Suprapubic skin (tissue), 4 donors: ENCODE data around the gene GRIK3.

ENCODE experiments used
- EP300 ChIP-seq: sonication (generic); formaldehyde crosslinking; IDR thresholded peaks from one replicate; pipeline ENCODE4 v1.6.1; 2017; ENCODE audit warnings: antibody characterized with exemption
- POLR2A ChIP-seq, 2 donors: fragments of 450-650 bp; IDR thresholded peaks; one replicate each; pipeline ENCODE4 v1.6.1; 2017; ENCODE audit warnings: antibody characterized with exemption in 2 of 2, mild to moderate bottlenecking in 2 of 2, moderate library complexity in 2 of 2
- POLR2AphosphoS5 ChIP-seq, 3 donors: sonication (generic); formaldehyde crosslinking; IDR thresholded peaks; one replicate each; pipeline ENCODE4 v1.6.1; 2017; ENCODE audit warnings: antibody characterized with exemption in 3 of 3
- TF ChIP-seq, protein P1 (sequence below), 2 donors: fragments of 200-600 bp in 1 of 2; fragments of 450-650 bp in 1 of 2; sonication (generic) in 1 of 2; IDR thresholded peaks; one replicate each; pipeline ENCODE4 v1.5.1; 2016 to 2019; ENCODE audit warnings: antibody characterized with exemption in 2 of 2, mild to moderate bottlenecking in 1 of 2, moderate library complexity in 1 of 2

DNA sequence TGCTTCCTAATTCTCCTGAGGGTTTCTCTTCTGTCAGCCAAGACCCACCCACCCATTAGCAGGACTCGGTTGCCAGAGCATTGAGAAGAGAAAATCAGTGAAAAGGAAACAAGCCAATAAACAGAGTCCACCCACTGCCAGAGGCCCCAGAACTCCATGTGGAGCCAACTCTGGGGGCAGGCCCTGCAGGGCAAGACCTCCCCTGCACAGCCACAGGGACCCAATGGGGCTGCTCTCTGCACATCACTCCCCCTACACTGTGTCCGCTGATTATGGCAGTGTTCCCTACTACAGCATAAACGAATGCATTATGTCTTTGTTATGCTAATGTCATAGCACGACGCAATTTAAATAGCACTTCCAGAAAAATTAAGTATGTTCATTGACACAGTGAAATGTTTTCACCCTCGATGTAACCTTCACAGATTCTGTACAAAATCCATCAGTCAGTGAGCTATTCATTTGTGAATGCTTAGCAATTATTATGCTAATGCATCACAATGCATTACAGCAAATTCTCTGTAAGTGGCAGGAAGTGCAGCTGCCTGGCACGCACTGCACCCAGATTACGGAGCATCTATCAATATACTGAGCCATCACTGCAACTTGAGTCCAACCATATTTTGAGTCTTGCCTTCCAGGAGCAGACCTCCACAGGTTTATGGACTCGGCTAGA, 56.4 kb downstream of the GRIK3 start:
- no peak for TF ChIP-seq POLR2AphosphoS5 (IDR thresholded peaks at IDR 0.05)
- TF ChIP-seq, protein P1, sequence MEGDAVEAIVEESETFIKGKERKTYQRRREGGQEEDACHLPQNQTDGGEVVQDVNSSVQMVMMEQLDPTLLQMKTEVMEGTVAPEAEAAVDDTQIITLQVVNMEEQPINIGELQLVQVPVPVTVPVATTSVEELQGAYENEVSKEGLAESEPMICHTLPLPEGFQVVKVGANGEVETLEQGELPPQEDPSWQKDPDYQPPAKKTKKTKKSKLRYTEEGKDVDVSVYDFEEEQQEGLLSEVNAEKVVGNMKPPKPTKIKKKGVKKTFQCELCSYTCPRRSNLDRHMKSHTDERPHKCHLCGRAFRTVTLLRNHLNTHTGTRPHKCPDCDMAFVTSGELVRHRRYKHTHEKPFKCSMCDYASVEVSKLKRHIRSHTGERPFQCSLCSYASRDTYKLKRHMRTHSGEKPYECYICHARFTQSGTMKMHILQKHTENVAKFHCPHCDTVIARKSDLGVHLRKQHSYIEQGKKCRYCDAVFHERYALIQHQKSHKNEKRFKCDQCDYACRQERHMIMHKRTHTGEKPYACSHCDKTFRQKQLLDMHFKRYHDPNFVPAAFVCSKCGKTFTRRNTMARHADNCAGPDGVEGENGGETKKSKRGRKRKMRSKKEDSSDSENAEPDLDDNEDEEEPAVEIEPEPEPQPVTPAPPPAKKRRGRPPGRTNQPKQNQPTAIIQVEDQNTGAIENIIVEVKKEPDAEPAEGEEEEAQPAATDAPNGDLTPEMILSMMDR (IDR thresholded peaks at IDR 0.05), result no peak
- TF ChIP-seq POLR2A (IDR thresholded peaks at IDR 0.05), result no peak
- TF ChIP-seq EP300, result no peak
